A549 (cell line): ENCODE results near the gene COBL. TPM values are rescaled to one million over a fixed set of nuclear protein-coding genes. Genes with fewer than 3 reads are reported as not detected.

Experiments used
- ATAC-seq, 2 experiments: fragments of 200-7000 bp in 1 of 2; fragments of >200 bp in 1 of 2; cut with Nextera tagmentation in 1 of 2; cut with Tn5 transposase in 1 of 2; 3 replicates each; pipeline versions ENCODE4 v1.8.0 to v1.9.1; 2018 to 2020; ENCODE audit warnings: mild to moderate bottlenecking in 1 of 2, moderate library complexity in 1 of 2
- CTCF ChIA-PET: fragments of 300-600 bp; sonication (Branson Sonifier 250); formaldehyde crosslinking; extraction: SDS; loops from one replicate; lab custom pipeline; 2021; ENCODE audit warnings: antibody characterized with exemption, inconsistent platforms; lab: Yijun Ruan, JAX
- POLR2A ChIA-PET: fragments of 350-600 bp; formaldehyde crosslinking; extraction: SDS; loops from one replicate; lab custom pipeline; 2021; ENCODE audit warnings: antibody characterized with exemption, inconsistent platforms; lab: Yijun Ruan, JAX
- DNase-seq, 2 experiments: peaks; one replicate each; pipeline versions ENCODE4 v3.0.0 to v3.0.0-alpha.2; 2011 to 2016; ENCODE audit warnings: low read depth in 1 of 2, low spot score in 1 of 2
- FAIRE-seq: peaks from 2 replicates; lab custom pipeline; 2011; peaks lifted over from hg19 to GRCh38; lab: Jason Lieb, UNC
- H3K27ac ChIP-seq, 2 experiments: fragments of >200 bp; sonication (Bioruptor Twin); formaldehyde crosslinking; 3 replicates each; pipeline ENCODE4 v1.5.1; 2016 to 2017
- H3K4me1 ChIP-seq: fragments of >200 bp; sonication (Bioruptor Twin); formaldehyde crosslinking; 3 replicates; pipeline ENCODE4 v1.6.1; 2016
- H3K4me2 ChIP-seq: fragments of >200 bp; sonication (Bioruptor Twin); formaldehyde crosslinking; 3 replicates; pipeline ENCODE4 v1.6.1; 2016
- H3K4me3 ChIP-seq: fragments of >200 bp; sonication (Bioruptor Twin); formaldehyde crosslinking; 3 replicates; pipeline ENCODE4 v1.5.1; 2016
- H3K9me3 ChIP-seq: fragments of >200 bp; sonication (Bioruptor Twin); formaldehyde crosslinking; 3 replicates; pipeline ENCODE4 v1.6.1; 2016
- ATOH8 ChIP-seq: fragments of 250-450 bp; sonication (Bioruptor Pico); IDR thresholded peaks from 2 replicates; pipeline ENCODE4 v1.5.0; 2020; ENCODE audit warnings: low read depth, mild to moderate bottlenecking, moderate library complexity
- BCL3 ChIP-seq: fragments of >200 bp; sonication (Bioruptor Twin); formaldehyde crosslinking; IDR thresholded peaks from 3 replicates; pipeline ENCODE4 v1.6.1; 2016
- CBX8 ChIP-seq: fragments of 200-600 bp; sonication (generic); IDR thresholded peaks from 2 replicates; pipeline ENCODE4 v1.6.1; 2016
- CEBPB ChIP-seq, 2 experiments: fragments of >200 bp in 1 of 2; sonication (Bioruptor Twin) in 1 of 2; formaldehyde crosslinking in 1 of 2; IDR thresholded peaks; 2 replicates each; pipeline ENCODE4 v1.6.1; 2012 to 2016
- CHD2 ChIP-seq: fragments of 150-350 bp; IDR thresholded peaks from 2 replicates; pipeline ENCODE4 v1.6.1; 2014; ENCODE audit warnings: low read length; ENCODE audit not compliant: partially characterized antibody
- CTCF ChIP-seq: fragments of >200 bp; sonication (Bioruptor Twin); formaldehyde crosslinking; IDR thresholded peaks from 3 replicates; pipeline ENCODE4 v1.5.1; 2016
- E2F6 ChIP-seq: IDR thresholded peaks from 2 replicates; pipeline ENCODE4 v1.6.1; 2012; ENCODE audit warnings: low read depth, borderline replicate concordance
- ELK1 ChIP-seq: fragments of 150-350 bp; IDR thresholded peaks from 2 replicates; pipeline ENCODE4 v1.6.1; 2014; ENCODE audit warnings: low read depth, mild to moderate bottlenecking, low read length
- EP300 ChIP-seq, 2 experiments: fragments of >200 bp; sonication (Bioruptor Twin); formaldehyde crosslinking; IDR thresholded peaks; 2 replicates in 1 of 2; 3 replicates in 1 of 2; pipeline ENCODE4 v1.6.1; 2016 to 2017
- FOSL2 ChIP-seq, 2 experiments: fragments of 450-650 bp in 1 of 2; fragments of >200 bp in 1 of 2; sonication (Bioruptor Twin) in 1 of 2; formaldehyde crosslinking; IDR thresholded peaks; 2 replicates each; pipeline versions ENCODE4 v1.5.0 to v1.6.1; 2016 to 2020; ENCODE audit warnings: mild to moderate bottlenecking in 1 of 2, moderate library complexity in 1 of 2
- HDAC2 ChIP-seq: fragments of 200-600 bp; sonication (generic); IDR thresholded peaks from 2 replicates; pipeline ENCODE4 v1.6.1; 2016
- HOXA7 ChIP-seq: fragments of 250-450 bp; sonication (Bioruptor Pico); IDR thresholded peaks from 2 replicates; pipeline ENCODE4 v1.5.0; 2020; ENCODE audit warnings: mild to moderate bottlenecking, moderate library complexity
- HOXB5 ChIP-seq: fragments of 250-450 bp; sonication (Bioruptor Pico); IDR thresholded peaks from 2 replicates; pipeline ENCODE4 v1.5.0; 2020; ENCODE audit warnings: mild to moderate bottlenecking, moderate library complexity
- JUN ChIP-seq, 2 experiments: fragments of >200 bp; sonication (Bioruptor Twin); formaldehyde crosslinking; IDR thresholded peaks; 2 replicates in 1 of 2; 3 replicates in 1 of 2; pipeline ENCODE4 v1.6.1; 2016 to 2017
- MAFK ChIP-seq: fragments of 450-650 bp; IDR thresholded peaks from 2 replicates; pipeline ENCODE4 v1.6.1; 2014; ENCODE audit not compliant: partially characterized antibody
- MAX ChIP-seq: IDR thresholded peaks from 2 replicates; pipeline ENCODE4 v1.6.1; 2012
- MAZ ChIP-seq: fragments of 150-350 bp; IDR thresholded peaks from 2 replicates; pipeline ENCODE4 v1.6.1; 2014; ENCODE audit warnings: antibody characterized with exemption, low read depth, low read length, borderline replicate concordance
- RAD21 ChIP-seq, 2 experiments: fragments of >200 bp in 1 of 2; sonication (Bioruptor Twin) in 1 of 2; formaldehyde crosslinking in 1 of 2; IDR thresholded peaks in 1 of 2; conservative IDR thresholded peaks in 1 of 2; 2 replicates in 1 of 2; 3 replicates in 1 of 2; pipeline ENCODE4 v1.6.1; 2012 to 2018; ENCODE audit warnings: inconsistent platforms in 1 of 2
- RARB ChIP-seq: fragments of 250-450 bp; sonication (Bioruptor Pico); IDR thresholded peaks from 2 replicates; pipeline ENCODE4 v1.8.0; 2021; ENCODE audit warnings: mild to moderate bottlenecking, moderate library complexity
- SMC3 ChIP-seq: fragments of >200 bp; sonication (Bioruptor Twin); formaldehyde crosslinking; IDR thresholded peaks from 3 replicates; pipeline ENCODE4 v1.6.1; 2018; ENCODE audit warnings: inconsistent platforms
- TFCP2L1 ChIP-seq: fragments of 250-450 bp; sonication (Bioruptor Pico); IDR thresholded peaks from 2 replicates; pipeline ENCODE4 v1.5.0; 2021; ENCODE audit warnings: mild to moderate bottlenecking
- WGBS: methylation state at CpG from one replicate; pipeline ENCODE4 v1.1.6; 2017; ENCODE audit errors: missing lambda C conversion rate; 5-methylcytosine and 5-hydroxymethylcytosine counted together
- polyA plus RNA-seq, 4 experiments: library from polyadenylated mRNA; depleted of rRNA in 3 of 4; stranded (reverse); fragments of >200 nt; fragmentation: RNase III in 1 of 4; extraction: RNeasy Plus Mini Kit Qiagen cat#74134 plus additional on column Dnase treatment in 1 of 4; gene quantifications; 2 replicates in 3 of 4; 3 replicates in 1 of 4; pipeline ENCODE4 v1.2.3, GENCODE V29; 2011 to 2017

The COBL gene
- polyA plus RNA-seq, 2 of the 4 experiments (the other 2 are of a cell fraction): 1.5 to 7.4 TPM

- TF ChIP-seq E2F6: no peak
- no peak for TF ChIP-seq CEBPB (IDR thresholded peaks at IDR 0.05)
- TF ChIP-seq, all 56 proteins: peak for 0
Observed at GRCh38 chr7:50974240-50974639, 342.4 kb downstream of the COBL start (continued).

GRCh38 chr7:50973814-50974213, 342.8 kb downstream of the COBL start:
- H3K9me3 ChIP-seq: peaks cover 6% of the 10 kb centered on the region; the same call in 1 of the 3 replicates
- H3K27ac ChIP-seq: no peak overlapping the region
- no peaks in the 10 kb centered on the region for H3K4me1 ChIP-seq
- TF ChIP-seq RAD21 (conservative IDR thresholded peaks at IDR 0.05 in 1 of 2, IDR thresholded peaks at IDR 0.05 in 1 of 2): no peak
- TF ChIP-seq MAFK: no peak
- TF ChIP-seq EP300 (IDR thresholded peaks at IDR 0.05): no peak
- TF ChIP-seq TFCP2L1 (CRISPR knock-in tag): no peak
- no peak for TF ChIP-seq HDAC2
- TF ChIP-seq RARB: no peak
- TF ChIP-seq E2F6: no peak
- no peak for TF ChIP-seq BCL3
- ATAC-seq (no peak), DNase-seq (no peak), FAIRE-seq (no peak)
- POLR2A ChIA-PET: no interaction called here
- no peak overlapping the region for H3K4me2 ChIP-seq
- CTCF ChIA-PET: no interaction called here
- WGBS: 60% methylated on average over 6 of the region's 6 CpGs
- no peak overlapping the region for H3K4me3 ChIP-seq

- FAIRE-seq (no peak), DNase-seq (no peak), ATAC-seq (no peak)
- no peaks in the 10 kb centered on the region for H3K4me1 ChIP-seq
- no peak overlapping the region for H3K4me3 ChIP-seq
- no peak overlapping the region for H3K27ac ChIP-seq
- WGBS: 82% methylated on average over 7 of the region's 7 CpGs
- no peak for TF ChIP-seq JUN (IDR thresholded peaks at IDR 0.05)
- no peak for TF ChIP-seq MAZ
- TF ChIP-seq MAX: no peak
- TF ChIP-seq CHD2: no peak
- no peak for TF ChIP-seq CTCF
- no peak for TF ChIP-seq SMC3
- no peak for TF ChIP-seq ATOH8 (CRISPR knock-in tag)
- TF ChIP-seq HOXA7 (CRISPR knock-in tag): no peak
- TF ChIP-seq E2F6: no peak
- TF ChIP-seq HDAC2: no peak
- no peak for TF ChIP-seq CBX8
- TF ChIP-seq HOXB5 (CRISPR knock-in tag): no peak
- no peak for TF ChIP-seq ELK1
- TF ChIP-seq FOSL2 (IDR thresholded peaks at IDR 0.05): no peak
- TF ChIP-seq FOSL2 (CRISPR knock-in tag; IDR thresholded peaks at IDR 0.05): no peak
- H3K4me2 ChIP-seq: no peak overlapping the region
- ChIA-PET CTCF (interaction anchor here (1.4 kb wide), 1 partner anchor 98 kb away, joined by 4 read pairs; no protein-coding TSS in a partner anchor), POLR2A (no interaction called here)
- no peaks in the 10 kb centered on the region for H3K9me3 ChIP-seq
Observed at GRCh38 chr7:50970092-50970491, 346.5 kb downstream of the COBL start.
